Measurements from ENCODE around the gene IARS1.

The IARS1 gene

GRCh38 chr9:92292338-92293074 is 991 bp downstream of the IARS1 start:
- peak overlapping the region; percentile 80; the same call in 1 of the 2 replicates for H3K27ac ChIP-seq
- no peaks in the 10 kb centered on the region for H3K27me3 ChIP-seq (ENCODE audit: insufficient read depth, low read depth)
- peaks cover 41% of the 10 kb centered on the region for H3K4me1 ChIP-seq (ENCODE audit: low read depth, poor library complexity, severe bottlenecking)
- peak overlapping the region; percentile 93 for H3K9ac ChIP-seq
- no peaks in the 10 kb centered on the region; the same call in 1 of the 2 replicates for H3K36me3 ChIP-seq (ENCODE audit: insufficient read depth)
- H3K4me2 ChIP-seq = peak overlapping the region; percentile 98
- H2AFZ ChIP-seq (ENCODE audit: low read depth) = peak overlapping the region; percentile 74; the same call in 1 of the 2 replicates
- H3K4me3 ChIP-seq (IDR thresholded peaks at IDR 0.05; ENCODE audit: insufficient read depth, low read depth, low read length) = no peak overlapping the region
- peaks cover 75% of the 10 kb centered on the region for H3K79me2 ChIP-seq (ENCODE audit: insufficient read depth, low read depth)
- H4K20me1 ChIP-seq (ENCODE audit: insufficient read depth) = no peaks in the 10 kb centered on the region
- no peak for TF ChIP-seq CTCF (conservative IDR thresholded peaks at IDR 0.05; ENCODE audit: low read depth, low read length)

DNA sequence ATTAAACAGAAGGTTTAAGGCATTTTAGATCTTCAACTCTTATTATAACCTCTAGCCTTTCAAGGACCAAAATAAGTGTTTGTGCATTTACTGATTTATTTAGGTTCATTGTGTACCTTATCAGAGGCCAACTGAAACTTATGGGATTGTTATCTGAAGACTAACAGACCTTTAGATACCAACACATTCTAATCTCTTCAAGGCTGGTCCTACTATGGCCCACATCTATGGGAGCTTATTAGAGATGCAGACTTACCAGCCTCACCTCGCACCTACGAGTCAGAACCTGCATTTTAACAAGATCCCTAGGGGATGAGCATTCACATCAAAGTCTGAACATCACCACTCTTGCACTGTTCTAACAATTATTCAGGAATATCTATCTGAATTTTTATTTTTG is 1.9 kb downstream of the IARS1 start:
- Histone ChIP-seq H2AFZ (ENCODE audit: low read depth) (no peak overlapping the region), H3K4me3 (IDR thresholded peaks at IDR 0.05; ENCODE audit: insufficient read depth, low read depth, low read length) (no peak overlapping the region), H3K4me2 (peak overlapping the region; percentile 98), H3K36me3 (ENCODE audit: insufficient read depth) (peaks cover 1% of the 10 kb centered on the region; the same call in 1 of the 2 replicates), H3K27ac (no peak overlapping the region), H3K27me3 (ENCODE audit: insufficient read depth, low read depth) (no peaks in the 10 kb centered on the region), H4K20me1 (ENCODE audit: insufficient read depth) (no peaks in the 10 kb centered on the region), H3K4me1 (ENCODE audit: low read depth, poor library complexity, severe bottlenecking) (peaks cover 38% of the 10 kb centered on the region), H3K9ac (0 out of 2 replicates have a peak overlapping the region, but pooled peaks have one; percentile 0), H3K79me2 (ENCODE audit: insufficient read depth, low read depth) (peaks cover 84% of the 10 kb centered on the region)
- TF ChIP-seq CTCF (conservative IDR thresholded peaks at IDR 0.05; ENCODE audit: low read depth, low read length) = no peak

- Histone ChIP-seq H2AFZ (ENCODE audit: low read depth) (no peak overlapping the region), H4K20me1 (ENCODE audit: insufficient read depth) (no peaks in the 10 kb centered on the region), H3K4me3 (IDR thresholded peaks at IDR 0.05; ENCODE audit: insufficient read depth, low read depth, low read length) (no peak overlapping the region), H3K27me3 (ENCODE audit: insufficient read depth, low read depth) (no peaks in the 10 kb centered on the region), H3K36me3 (ENCODE audit: insufficient read depth) (peaks cover 6% of the 10 kb centered on the region; the same call in 1 of the 2 replicates), H3K79me2 (ENCODE audit: insufficient read depth, low read depth) (peaks cover 91% of the 10 kb centered on the region), H3K9ac (no peak overlapping the region), H3K4me2 (peak overlapping the region; percentile 98), H3K27ac (no peak overlapping the region), H3K4me1 (ENCODE audit: low read depth, poor library complexity, severe bottlenecking) (peaks cover 38% of the 10 kb centered on the region)
- no peak for TF ChIP-seq CTCF (conservative IDR thresholded peaks at IDR 0.05; ENCODE audit: low read depth, low read length)
Measured at GRCh38 chr9:92290785-92291429, 2.6 kb downstream of the IARS1 start.

- TF ChIP-seq CTCF (conservative IDR thresholded peaks at IDR 0.05; ENCODE audit: low read depth, low read length) = no peak
- Histone ChIP-seq H3K9ac (no peak overlapping the region), H3K4me1 (ENCODE audit: low read depth, poor library complexity, severe bottlenecking) (peaks cover 31% of the 10 kb centered on the region), H3K4me2 (no peak overlapping the region), H3K27me3 (ENCODE audit: insufficient read depth, low read depth) (no peaks in the 10 kb centered on the region), H3K4me3 (IDR thresholded peaks at IDR 0.05; ENCODE audit: insufficient read depth, low read depth, low read length) (no peak overlapping the region), H2AFZ (ENCODE audit: low read depth) (no peak overlapping the region), H4K20me1 (ENCODE audit: insufficient read depth) (0 out of 2 replicates have a peak, but pooled peaks cover 6% of the 10 kb centered on the region), H3K79me2 (ENCODE audit: insufficient read depth, low read depth) (peaks cover 97% of the 10 kb centered on the region), H3K27ac (no peak overlapping the region), H3K36me3 (ENCODE audit: insufficient read depth) (peaks cover 16% of the 10 kb centered on the region; the same call in 1 of the 2 replicates)
Measured at GRCh38 chr9:92289708-92290390, 3.6 kb downstream of the IARS1 start.

Data from KMS-11 (cell line).